Naive thymus-derived CD4-positive, alpha-beta T cell (primary cell): ENCODE data around the gene ITGBL1. TPM values are rescaled to one million over a fixed set of nuclear protein-coding genes. Genes with fewer than 3 reads are reported as not detected.
A peak's percentile ranks its signal among the peaks of the same experiment; 100 is the strongest.

Experiments
- ATAC-seq: fragments of 150-1000 bp; cut with Tn5 transposase; 2 replicates; pipeline ENCODE4 v1.10.0; 2021; ENCODE audit warnings: mild to moderate bottlenecking, moderate library complexity
- CTCF ChIA-PET: fragments of 350-600 bp; sonication (Branson Sonifier 250); formaldehyde crosslinking; loops from one replicate; lab custom pipeline; 2021; ENCODE audit warnings: antibody characterized with exemption; lab: Charles Lee
- POLR2A ChIA-PET: fragments of 350-600 bp; sonication (Branson Sonifier 250); formaldehyde crosslinking; loops from one replicate; lab custom pipeline; 2021; ENCODE audit warnings: antibody characterized with exemption, inconsistent platforms; lab: Charles Lee
- DNase-seq, 9 donors: peaks; one replicate each; pipeline versions ENCODE4 v3.0.0 to v3.0.0-alpha.2; 2020 to 2022; ENCODE audit warnings: mixed read lengths in 1 of 9
- H3K27ac ChIP-seq: one replicate; pipeline ENCODE4 v1.7.0; 2013; ENCODE audit warnings: mild to moderate bottlenecking, low read depth, low read length, moderate library complexity
- H3K27me3 ChIP-seq, 2 donors: one replicate each; pipeline ENCODE4 v1.7.0; 2013; ENCODE audit warnings: low read length in 2 of 2, mild to moderate bottlenecking in 2 of 2, moderate library complexity in 2 of 2; ENCODE audit not compliant: control insufficient read depth in 2 of 2, insufficient read depth in 2 of 2
- H3K36me3 ChIP-seq, 3 experiments: 1 replicate in 2 of 3; 2 replicates in 1 of 3; pipeline ENCODE4 v1.7.0; 2013; ENCODE audit warnings: low read length in 3 of 3, mild to moderate bottlenecking in 3 of 3, moderate library complexity in 1 of 3; ENCODE audit not compliant: insufficient read depth in 3 of 3, control insufficient read depth in 2 of 3
- H3K4me1 ChIP-seq, 2 donors: one replicate each; pipeline ENCODE4 v1.7.0; 2013; ENCODE audit warnings: low read length in 2 of 2, mild to moderate bottlenecking in 2 of 2, moderate library complexity in 1 of 2; ENCODE audit not compliant: control insufficient read depth in 2 of 2, insufficient read depth in 2 of 2
- H3K4me3 ChIP-seq: 2 replicates; pipeline ENCODE4 v1.7.0; 2013; ENCODE audit warnings: mild to moderate bottlenecking, low read length
- H3K9me3 ChIP-seq, 3 experiments: 1 replicate in 2 of 3; 2 replicates in 1 of 3; pipeline ENCODE4 v1.7.0; 2013; ENCODE audit warnings: low read length in 3 of 3; ENCODE audit not compliant: control insufficient read depth in 2 of 3
- H3K27ac Mint-ChIP-seq, 9 donors: one replicate each; pipeline ENCODE4 v1.8.0; 2020 to 2022; ENCODE audit warnings: mixed read lengths in 9 of 9, mild to moderate bottlenecking in 8 of 9, moderate library complexity in 5 of 9, inconsistent platforms in 2 of 9
- H3K27me3 Mint-ChIP-seq, 5 donors: one replicate each; pipeline ENCODE4 v1.8.0; 2021 to 2022; ENCODE audit warnings: mixed read lengths in 5 of 5, mild to moderate bottlenecking in 1 of 5
- H3K36me3 Mint-ChIP-seq, 5 donors: one replicate each; pipeline ENCODE4 v1.8.0; 2020 to 2022; ENCODE audit warnings: mixed read lengths in 5 of 5, mild to moderate bottlenecking in 3 of 5, inconsistent platforms in 1 of 5
- H3K4me1 Mint-ChIP-seq, 7 donors: one replicate each; pipeline ENCODE4 v1.8.0; 2020 to 2022; ENCODE audit warnings: mixed read lengths in 7 of 7, mild to moderate bottlenecking in 3 of 7, inconsistent platforms in 1 of 7
- H3K4me3 Mint-ChIP-seq, 10 donors: one replicate each; pipeline ENCODE4 v1.8.0; 2020 to 2022; ENCODE audit warnings: mild to moderate bottlenecking in 10 of 10, mixed read lengths in 10 of 10, moderate library complexity in 6 of 10, inconsistent platforms in 2 of 10
- H3K9me3 Mint-ChIP-seq, 11 donors: one replicate each; pipeline ENCODE4 v1.8.0; 2020 to 2022; ENCODE audit warnings: mixed read lengths in 11 of 11, mild to moderate bottlenecking in 4 of 11, inconsistent platforms in 1 of 11, moderate library complexity in 1 of 11
- intact Hi-C, 2 donors: fragments of 100-400 bp; cut with micrococcal nuclease; formaldehyde crosslinking; loops; one replicate each; pipeline ENCODE4 v1.15.1; 2023
- polyA plus RNA-seq, 2 donors: library from polyadenylated mRNA; unstranded; fragments of 300-500 nt; fragmentation: Illumina TruSeq; gene quantifications; one replicate each; pipeline ENCODE4 v1.2.3, GENCODE V29; 2021
- total RNA-seq, 6 experiments: library from RNA in 5 of 6; stranded (reverse) in 5 of 6; gene quantifications; 1 replicate in 5 of 6; 2 replicates in 1 of 6; pipeline ENCODE4 v1.2.3 and lab custom pipeline; 2021 to 2026

ITGBL1 gene
- total and polyA plus RNA-seq, 7 experiments from 2014 or later = not detected

DNA sequence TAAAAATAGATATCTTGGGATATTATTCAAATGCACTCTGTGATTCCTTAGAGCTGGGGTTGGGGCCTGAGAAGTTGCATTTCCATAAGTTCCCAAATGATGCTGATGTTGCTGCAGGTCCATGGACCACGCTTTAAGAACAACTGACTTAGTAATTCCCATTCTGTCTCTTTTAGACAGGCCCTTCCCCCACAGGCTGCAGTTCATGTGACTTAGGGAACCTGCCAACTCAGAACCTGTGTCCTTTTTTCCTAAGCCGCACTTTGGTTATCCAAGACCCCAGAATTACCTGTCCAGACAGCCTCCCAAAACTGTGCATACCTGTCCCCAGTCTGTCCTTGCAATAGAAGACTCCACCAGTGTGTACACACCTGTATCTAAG lies 1.7 kb upstream of the ITGBL1 start:
- Mint-ChIP-seq H3K27ac (no peak overlapping the region), H3K4me1 (peaks cover 0 to 9% (median 0%) of the 10 kb centered on the region in 7 donors), H3K9me3 (peaks cover 0 to 5% (median 0%) of the 10 kb centered on the region in 11 donors), H3K27me3 (peaks cover 13 to 41% (median 27%) of the 10 kb centered on the region in 5 donors), H3K4me3 (no peak overlapping the region), H3K36me3 (no peaks in the 10 kb centered on the region)
- CTCF ChIA-PET = no interaction called here
- ATAC-seq (no peak), DNase-seq (no peak)
- Histone ChIP-seq H3K27me3 (peaks cover 0 to 8% of the 10 kb centered on the region in 2 donors), H3K27ac (no peak overlapping the region), H3K9me3 (no peaks in the 10 kb centered on the region), H3K36me3 (no peaks in the 10 kb centered on the region), H3K4me1 (no peaks in the 10 kb centered on the region), H3K4me3 (no peak overlapping the region)
- POLR2A ChIA-PET = no interaction called here
- intact Hi-C loops = no loop called here

- H3K36me3 Mint-ChIP-seq = no peaks in the 10 kb centered on the region
- H3K4me1 Mint-ChIP-seq = peaks cover 0 to 9% (median 0%) of the 10 kb centered on the region in 7 donors
Measured at GRCh38 chr13:101451641-101452040, 834 bp upstream of the ITGBL1 start.

GRCh38 chr13:101453784-101454201 lies 1.3 kb downstream of the ITGBL1 start:
- Histone ChIP-seq H3K36me3 (no peaks in the 10 kb centered on the region), H3K9me3 (no peaks in the 10 kb centered on the region), H3K4me3 (no peak overlapping the region), H3K27ac (no peak overlapping the region), H3K4me1 (no peaks in the 10 kb centered on the region), H3K27me3 (peaks cover 0 to 8% of the 10 kb centered on the region in 2 donors)
- POLR2A ChIA-PET = no interaction called here
- Mint-ChIP-seq H3K4me1 (peaks cover 0 to 9% (median 0%) of the 10 kb centered on the region in 7 donors), H3K9me3 (peaks cover 0 to 5% (median 0%) of the 10 kb centered on the region in 11 donors), H3K36me3 (no peaks in the 10 kb centered on the region), H3K27ac (no peak overlapping the region), H3K4me3 (peak overlapping the region in 3 of 10 donors; percentile 23 to 54 (median 32)), H3K27me3 (peaks cover 13 to 47% (median 34%) of the 10 kb centered on the region in 5 donors)
- DNase-seq (no peak), ATAC-seq (no peak)
- intact Hi-C loops = no loop called here
- CTCF ChIA-PET = no interaction called here

More at GRCh38 chr13:101451641-101452040, 834 bp upstream of the ITGBL1 start:
- H3K9me3 ChIP-seq = no peaks in the 10 kb centered on the region
- DNase-seq (no peak), ATAC-seq (no peak)
- POLR2A ChIA-PET = no interaction called here
- no peak overlapping the region for H3K27ac Mint-ChIP-seq
- H3K9me3 Mint-ChIP-seq = peaks cover 0 to 5% (median 0%) of the 10 kb centered on the region in 11 donors
- no peak overlapping the region for H3K4me3 ChIP-seq
- peaks cover 13 to 41% (median 27%) of the 10 kb centered on the region in 5 donors for H3K27me3 Mint-ChIP-seq
- H3K4me1 ChIP-seq = no peaks in the 10 kb centered on the region
- H3K36me3 ChIP-seq = no peaks in the 10 kb centered on the region
- peaks cover 0 to 8% of the 10 kb centered on the region in 2 donors for H3K27me3 ChIP-seq
- intact Hi-C loops = no loop called here
- no peak overlapping the region for H3K27ac ChIP-seq
- no peak overlapping the region for H3K4me3 Mint-ChIP-seq
- CTCF ChIA-PET = no interaction called here

DNA sequence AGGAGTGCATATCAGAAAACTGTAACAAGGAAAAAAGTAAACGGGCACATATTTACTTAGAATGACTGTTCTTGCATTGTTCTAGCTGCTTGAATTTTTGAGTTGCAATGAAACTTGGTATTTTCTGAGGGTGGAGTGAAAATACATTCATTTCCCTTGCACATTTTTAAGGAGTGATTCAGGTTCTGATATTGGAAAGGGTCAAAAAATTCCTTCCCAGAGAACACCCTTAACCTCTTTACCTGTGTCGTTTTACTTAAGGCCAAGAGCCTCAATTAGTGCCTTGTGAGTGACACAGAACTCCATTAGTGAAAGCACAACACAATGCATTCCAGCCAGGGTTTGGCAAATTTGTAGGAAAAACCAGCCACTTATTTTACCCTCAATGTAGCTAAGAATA lies 2.3 kb downstream of the ITGBL1 start:
- no peaks in the 10 kb centered on the region for H3K36me3 Mint-ChIP-seq
- H3K27ac Mint-ChIP-seq = no peak overlapping the region
- intact Hi-C loops = no loop called here
- H3K9me3 ChIP-seq = no peaks in the 10 kb centered on the region
- peaks cover 0 to 5% (median 0%) of the 10 kb centered on the region in 11 donors for H3K9me3 Mint-ChIP-seq
- ChIA-PET POLR2A (no interaction called here), CTCF (no interaction called here)
- no peak overlapping the region for H3K27ac ChIP-seq
- DNase-seq = no peak
- no peaks in the 10 kb centered on the region for H3K36me3 ChIP-seq
- no peaks in the 10 kb centered on the region for H3K4me1 ChIP-seq
- H3K4me1 Mint-ChIP-seq = peaks cover 0 to 9% (median 0%) of the 10 kb centered on the region in 7 donors
- peaks cover 13 to 48% (median 36%) of the 10 kb centered on the region in 5 donors for H3K27me3 Mint-ChIP-seq
- H3K4me3 ChIP-seq = no peak overlapping the region
- H3K27me3 ChIP-seq = peaks cover 0 to 8% of the 10 kb centered on the region in 2 donors
- ATAC-seq = no peak
- peak overlapping the region in 1 of 10 donors; percentile 32 for H3K4me3 Mint-ChIP-seq

GRCh38 chr13:101455863-101456262 lies 3.4 kb downstream of the ITGBL1 start:
- no peak for ATAC-seq
- intact Hi-C loops = no loop called here

GRCh38 chr13:101457176-101457575 lies 4.7 kb downstream of the ITGBL1 start:
- peaks cover 0 to 8% of the 10 kb centered on the region in 2 donors for H3K27me3 ChIP-seq
- no peak for ATAC-seq
- H3K36me3 ChIP-seq = no peaks in the 10 kb centered on the region
- no peak for DNase-seq
- peaks cover 0 to 11% (median 0%) of the 10 kb centered on the region in 11 donors for H3K9me3 Mint-ChIP-seq
- H3K4me3 ChIP-seq = no peak overlapping the region
- H3K9me3 ChIP-seq = no peaks in the 10 kb centered on the region
- CTCF ChIA-PET = no interaction called here
- no peaks in the 10 kb centered on the region for H3K36me3 Mint-ChIP-seq
- peaks cover 0 to 9% (median 0%) of the 10 kb centered on the region in 7 donors for H3K4me1 Mint-ChIP-seq
- H3K27ac ChIP-seq = no peak overlapping the region
- POLR2A ChIA-PET = no interaction called here
- no peak overlapping the region for H3K4me3 Mint-ChIP-seq
- H3K27me3 Mint-ChIP-seq = peaks cover 13 to 38% (median 33%) of the 10 kb centered on the region in 5 donors
- H3K4me1 ChIP-seq = no peaks in the 10 kb centered on the region
- H3K27ac Mint-ChIP-seq = no peak overlapping the region
- intact Hi-C loops = no loop called here

More at GRCh38 chr13:101455863-101456262, 3.4 kb downstream of the ITGBL1 start:
- Histone ChIP-seq H3K27me3 (peaks cover 0 to 8% of the 10 kb centered on the region in 2 donors), H3K9me3 (no peaks in the 10 kb centered on the region), H3K27ac (no peak overlapping the region), H3K4me1 (no peaks in the 10 kb centered on the region), H3K4me3 (no peak overlapping the region), H3K36me3 (no peaks in the 10 kb centered on the region)
- POLR2A ChIA-PET = no interaction called here
- Mint-ChIP-seq H3K4me3 (no peak overlapping the region), H3K9me3 (peaks cover 0 to 9% (median 0%) of the 10 kb centered on the region in 11 donors), H3K27ac (no peak overlapping the region), H3K27me3 (peaks cover 13 to 51% (median 36%) of the 10 kb centered on the region in 5 donors), H3K4me1 (peaks cover 0 to 9% (median 0%) of the 10 kb centered on the region in 7 donors), H3K36me3 (no peaks in the 10 kb centered on the region)
- CTCF ChIA-PET = no interaction called here
- DNase-seq = no peak

- no peak for ATAC-seq
- Mint-ChIP-seq H3K27me3 (peaks cover 0 to 17% (median 9%) of the 10 kb centered on the region in 5 donors), H3K27ac (no peak overlapping the region), H3K9me3 (peaks cover 0 to 4% (median 0%) of the 10 kb centered on the region in 11 donors), H3K36me3 (no peaks in the 10 kb centered on the region), H3K4me3 (no peak overlapping the region), H3K4me1 (no peaks in the 10 kb centered on the region)
- ChIA-PET CTCF (no interaction called here), POLR2A (no interaction called here)
- Histone ChIP-seq H3K9me3 (no peaks in the 10 kb centered on the region), H3K4me3 (no peak overlapping the region), H3K27me3 (no peaks in the 10 kb centered on the region), H3K27ac (no peak overlapping the region), H3K36me3 (no peaks in the 10 kb centered on the region), H3K4me1 (no peaks in the 10 kb centered on the region)
- intact Hi-C loops = no loop called here
- no peak for DNase-seq
Measured at GRCh38 chr13:101465877-101466276, 13.4 kb downstream of the ITGBL1 start.
